PC-3 (cell line): ENCODE measurements around the gene SLC44A2. TPM values are rescaled to one million over a fixed set of nuclear protein-coding genes. Genes with fewer than 3 reads are reported as not detected.

Experiments used
- ATAC-seq: fragments of 200-7000 bp; cut with Tn5 transposase; 2 replicates; pipeline ENCODE4 v1.9.1; 2020; ENCODE audit warnings: mild to moderate bottlenecking, moderate library complexity
- BruUV-seq: library from RNA; stranded (reverse); fragments of 400-500 nt; replicated peaks from 2 replicates; lab custom pipeline; 2021; lab: Mats Ljungman, UMichigan
- CTCF ChIA-PET: fragments of 300-600 bp; sonication (Branson Sonifier 250); formaldehyde crosslinking; loops from one replicate; lab custom pipeline; 2022; ENCODE audit warnings: antibody characterized with exemption; lab: Charles Lee
- POLR2A ChIA-PET: fragments of 300-600 bp; sonication (Branson Sonifier 250); formaldehyde crosslinking; loops from one replicate; lab custom pipeline; 2022; ENCODE audit warnings: antibody characterized with exemption; ENCODE audit not compliant: unreplicated experiment; lab: Charles Lee
- DNase-seq: peaks from one replicate; pipeline ENCODE4 v3.0.0-alpha.2; 2015
- H2AFZ ChIP-seq: fragments of 300-600 bp; sonication (generic); 2 replicates; pipeline ENCODE4 v1.6.0; 2016; ENCODE audit warnings: antibody characterized with exemption, low read length
- H3F3A ChIP-seq: fragments of 300-600 bp; sonication (generic); one replicate; pipeline ENCODE4 v1.6.0; 2017; ENCODE audit warnings: antibody characterized with exemption, low read length, control low read depth, mild to moderate bottlenecking; ENCODE audit not compliant: unreplicated experiment
- H3K27ac ChIP-seq: fragments of 300-600 bp; sonication (generic); 2 replicates; pipeline ENCODE4 v1.5.1; 2016; ENCODE audit warnings: mild to moderate bottlenecking, low read length
- H3K27me3 ChIP-seq: fragments of 300-600 bp; sonication (generic); 2 replicates; pipeline ENCODE4 v1.6.1; 2016; ENCODE audit warnings: low read length, mixed read lengths
- H3K36me3 ChIP-seq: fragments of 300-600 bp; sonication (generic); 2 replicates; pipeline ENCODE4 v1.6.1; 2016; ENCODE audit warnings: low read depth, mixed run types, low read length, mixed read lengths
- H3K4me1 ChIP-seq: fragments of 300-600 bp; sonication (generic); 2 replicates; pipeline ENCODE4 v1.5.1; 2016; ENCODE audit warnings: low read length; ENCODE audit not compliant: insufficient read depth
- H3K4me2 ChIP-seq: fragments of 300-600 bp; sonication (generic); 2 replicates; pipeline ENCODE4 v1.6.0; 2016; ENCODE audit warnings: low read length
- H3K4me3 ChIP-seq: fragments of 300-600 bp; sonication (generic); 2 replicates; pipeline ENCODE4 v1.5.1; 2016; ENCODE audit warnings: mild to moderate bottlenecking, low read length, mixed read lengths
- H3K79me2 ChIP-seq: fragments of 300-600 bp; sonication (generic); 2 replicates; pipeline ENCODE4 v1.6.1; 2017; ENCODE audit warnings: low read length, mixed read lengths
- H3K9ac ChIP-seq: fragments of 300-600 bp; sonication (generic); 2 replicates; pipeline ENCODE4 v1.6.0; 2016; ENCODE audit warnings: mild to moderate bottlenecking, low read length
- H3K9me2 ChIP-seq: fragments of 300-600 bp; sonication (generic); replicated peaks from 2 replicates; pipeline ENCODE4 v1.6.1; 2016; ENCODE audit warnings: mixed run types, low read length, mixed read lengths
- H3K9me3 ChIP-seq: fragments of 300-600 bp; sonication (generic); 2 replicates; pipeline ENCODE4 v1.6.1; 2016; ENCODE audit warnings: low read length, mixed read lengths
- H4K20me1 ChIP-seq: fragments of 300-600 bp; sonication (generic); 2 replicates; pipeline ENCODE4 v1.6.1; 2016; ENCODE audit warnings: low read length, mixed read lengths
- EZH2 ChIP-seq: fragments of 300-600 bp; sonication (generic); IDR thresholded peaks from one replicate; pipeline ENCODE4 v1.6.1; 2017; ENCODE audit warnings: antibody characterized with exemption, mild to moderate bottlenecking, low read length; ENCODE audit not compliant: unreplicated experiment
- EZH2phosphoT487 ChIP-seq: fragments of 300-600 bp; sonication (generic); IDR thresholded peaks from 2 replicates; pipeline ENCODE4 v1.6.1; 2018; ENCODE audit warnings: mild to moderate bottlenecking, antibody characterized with exemption, low read length, borderline replicate concordance
- intact Hi-C: fragments of 100-400 bp; cut with micrococcal nuclease; formaldehyde crosslinking; loops from 2 replicates; pipeline ENCODE4 v1.9.0; 2023
- total RNA-seq: library from RNA; depleted of rRNA; stranded (reverse); fragments of >200 nt; gene quantifications from 2 replicates; pipeline ENCODE4 v1.2.3, GENCODE V29; 2014
- TF ChIP-seq, protein P1 (sequence below): fragments of 300-600 bp; sonication (generic); conservative IDR thresholded peaks from 2 replicates; pipeline ENCODE4 v1.5.1; 2017; ENCODE audit warnings: antibody characterized with exemption, low read depth, mild to moderate bottlenecking, low read length

Gene SLC44A2
- total RNA-seq, 1 experiment from 2014 or later, result 63.9 TPM

DNA sequence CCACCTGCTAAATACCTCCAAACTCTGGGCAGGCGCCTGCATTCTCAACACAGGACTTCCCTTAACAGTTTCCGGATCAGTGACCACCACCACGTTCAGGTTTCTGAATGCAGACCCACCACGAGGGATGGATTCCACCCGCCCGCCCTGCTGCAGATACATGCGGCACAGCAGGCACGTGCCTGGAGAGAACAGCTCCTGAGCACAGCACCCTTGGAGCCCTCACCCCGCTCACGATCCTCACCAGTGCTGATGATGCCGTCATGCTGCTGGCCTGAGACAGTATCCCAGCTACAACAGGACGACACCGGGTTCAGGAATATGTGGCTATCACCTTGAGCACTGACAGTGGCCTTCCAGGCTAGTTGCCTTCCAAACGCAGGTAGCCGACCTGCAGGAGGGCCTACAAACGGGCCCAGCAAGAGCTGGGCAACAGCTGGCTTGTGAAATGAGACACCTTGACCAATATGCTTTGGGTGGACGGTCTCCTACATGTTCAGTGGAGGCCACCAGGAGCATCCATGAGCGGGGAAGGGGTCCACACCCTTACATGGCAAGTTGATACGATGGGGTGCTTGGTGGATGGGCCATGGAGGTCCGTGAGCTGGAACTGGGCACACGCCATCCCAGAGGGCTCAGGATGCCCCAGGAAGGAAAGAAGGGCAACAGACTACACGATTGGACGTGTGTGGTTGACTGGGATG is 66.0 kb downstream of the SLC44A2 start:
- Histone ChIP-seq H3K9me2 (no peaks in the 10 kb centered on the region), H3K4me1 (no peaks in the 10 kb centered on the region), H3K9ac (no peak overlapping the region), H3K4me2 (no peak overlapping the region), H3F3A (peaks cover 6% of the 10 kb centered on the region), H3K27me3 (no peaks in the 10 kb centered on the region), H3K27ac (no peak overlapping the region), H3K36me3 (peaks cover 61% of the 10 kb centered on the region), H2AFZ (no peak overlapping the region), H3K4me3 (no peak overlapping the region), H3K79me2 (no peaks in the 10 kb centered on the region), H3K9me3 (no peaks in the 10 kb centered on the region), H4K20me1 (peaks cover 41% of the 10 kb centered on the region)
- ATAC-seq, result no peak
- ChIA-PET POLR2A (no interaction called here), CTCF (no interaction called here)
- no TSS peak for BruUV-seq
- no peak for DNase-seq
- intact Hi-C loops, result no loop called here
- no peak for TF ChIP-seq EZH2phosphoT487
- no peak for TF ChIP-seq EZH2
- TF ChIP-seq, protein P1, sequence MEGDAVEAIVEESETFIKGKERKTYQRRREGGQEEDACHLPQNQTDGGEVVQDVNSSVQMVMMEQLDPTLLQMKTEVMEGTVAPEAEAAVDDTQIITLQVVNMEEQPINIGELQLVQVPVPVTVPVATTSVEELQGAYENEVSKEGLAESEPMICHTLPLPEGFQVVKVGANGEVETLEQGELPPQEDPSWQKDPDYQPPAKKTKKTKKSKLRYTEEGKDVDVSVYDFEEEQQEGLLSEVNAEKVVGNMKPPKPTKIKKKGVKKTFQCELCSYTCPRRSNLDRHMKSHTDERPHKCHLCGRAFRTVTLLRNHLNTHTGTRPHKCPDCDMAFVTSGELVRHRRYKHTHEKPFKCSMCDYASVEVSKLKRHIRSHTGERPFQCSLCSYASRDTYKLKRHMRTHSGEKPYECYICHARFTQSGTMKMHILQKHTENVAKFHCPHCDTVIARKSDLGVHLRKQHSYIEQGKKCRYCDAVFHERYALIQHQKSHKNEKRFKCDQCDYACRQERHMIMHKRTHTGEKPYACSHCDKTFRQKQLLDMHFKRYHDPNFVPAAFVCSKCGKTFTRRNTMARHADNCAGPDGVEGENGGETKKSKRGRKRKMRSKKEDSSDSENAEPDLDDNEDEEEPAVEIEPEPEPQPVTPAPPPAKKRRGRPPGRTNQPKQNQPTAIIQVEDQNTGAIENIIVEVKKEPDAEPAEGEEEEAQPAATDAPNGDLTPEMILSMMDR, result no peak

DNA sequence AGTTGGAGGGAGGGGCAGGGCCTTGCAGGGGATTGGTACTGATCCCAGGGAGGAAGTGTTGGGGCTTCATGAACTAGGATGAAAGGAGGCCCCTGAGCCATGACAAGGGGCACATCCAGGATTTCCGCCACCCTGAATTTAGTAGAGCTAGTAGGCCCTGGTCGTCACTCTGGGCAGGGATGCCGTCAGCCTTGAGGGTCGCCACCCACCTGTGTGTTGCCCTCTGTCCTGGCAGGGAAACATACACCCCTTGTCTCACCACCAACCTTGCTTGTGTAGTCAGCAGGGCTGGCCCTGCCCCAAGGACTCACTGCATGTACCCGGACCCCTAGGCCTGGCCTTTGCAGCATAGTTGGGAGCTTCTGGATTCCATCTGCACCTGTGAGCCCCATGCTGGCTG is 66.5 kb downstream of the SLC44A2 start:
- H3K9me3 ChIP-seq, result no peaks in the 10 kb centered on the region
- BruUV-seq, result no TSS peak
- ChIA-PET POLR2A (no interaction called here), CTCF (interaction anchor here (0.6 kb wide), 1 partner anchor 77 kb away, joined by 6 read pairs; no protein-coding TSS in a partner anchor)
- H3K4me3 ChIP-seq, result no peak overlapping the region
- H3F3A ChIP-seq, result peaks cover 6% of the 10 kb centered on the region
- H3K4me1 ChIP-seq, result no peaks in the 10 kb centered on the region
- H3K9ac ChIP-seq, result no peak overlapping the region
- H3K27me3 ChIP-seq, result no peaks in the 10 kb centered on the region
- H3K4me2 ChIP-seq, result no peak overlapping the region
- TF ChIP-seq, protein P1, result no peak
- TF ChIP-seq EZH2, result no peak
- no peak for TF ChIP-seq EZH2phosphoT487
- no peak overlapping the region for H2AFZ ChIP-seq
- H3K36me3 ChIP-seq, result peaks cover 56% of the 10 kb centered on the region
- no peak for DNase-seq
- no peaks in the 10 kb centered on the region for H3K9me2 ChIP-seq
- intact Hi-C loops, result no loop called here
- no peaks in the 10 kb centered on the region for H3K79me2 ChIP-seq
- peaks cover 41% of the 10 kb centered on the region for H4K20me1 ChIP-seq
- no peak overlapping the region for H3K27ac ChIP-seq
- no peak for ATAC-seq

DNA sequence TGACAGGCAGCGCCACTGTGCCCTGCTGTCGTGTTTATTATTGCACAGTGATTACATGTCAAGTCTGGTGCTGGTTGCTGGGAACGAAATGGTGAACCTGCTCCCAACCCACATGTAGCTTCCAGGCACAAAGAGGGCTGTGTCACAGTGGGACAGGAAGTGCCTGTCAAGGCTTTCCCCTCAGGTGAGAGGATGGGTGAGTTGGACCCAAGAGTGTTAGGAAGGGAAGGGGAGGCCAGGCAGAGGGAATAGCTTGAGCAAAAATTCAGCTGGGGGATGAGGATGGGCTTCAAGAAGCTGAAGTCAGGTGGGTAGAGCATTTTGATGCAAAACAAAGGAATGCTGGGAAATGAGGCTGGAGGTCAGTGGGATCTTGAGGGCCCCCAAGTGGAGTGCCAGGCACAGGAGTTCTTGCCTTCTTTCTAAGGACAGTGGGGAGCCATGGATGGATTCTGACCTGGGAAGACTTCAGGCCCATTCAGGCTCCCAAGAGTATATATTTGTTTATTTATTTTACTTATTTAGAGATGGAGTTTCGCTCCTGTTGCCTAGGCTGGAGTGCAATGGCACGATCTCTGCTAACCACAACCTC is 67.4 kb downstream of the SLC44A2 start:
- intact Hi-C loops, result no loop called here
- POLR2A ChIA-PET, result no interaction called here

More for the DNA sequence above, 67.4 kb downstream of the SLC44A2 start:
- Histone ChIP-seq H3K9me3 (no peaks in the 10 kb centered on the region), H3K9me2 (no peaks in the 10 kb centered on the region), H3K79me2 (no peaks in the 10 kb centered on the region), H3K36me3 (peaks cover 48% of the 10 kb centered on the region), H3K27me3 (no peaks in the 10 kb centered on the region), H3F3A (peaks cover 6% of the 10 kb centered on the region), H4K20me1 (peaks cover 41% of the 10 kb centered on the region), H3K4me1 (no peaks in the 10 kb centered on the region), H3K9ac (no peak overlapping the region), H3K4me2 (no peak overlapping the region), H3K4me3 (no peak overlapping the region), H2AFZ (no peak overlapping the region), H3K27ac (no peak overlapping the region)
- ATAC-seq, result no peak
- TF ChIP-seq, protein P1, result no peak
- no peak for TF ChIP-seq EZH2phosphoT487
- no peak for TF ChIP-seq EZH2
- no peak for DNase-seq
- CTCF ChIA-PET, result no interaction called here
- BruUV-seq, result no TSS peak
